ENCODE results near the gene SIGLEC7.
A peak's percentile ranks its signal among the peaks of the same experiment; 100 is the strongest.

The SIGLEC7 gene

DNA sequence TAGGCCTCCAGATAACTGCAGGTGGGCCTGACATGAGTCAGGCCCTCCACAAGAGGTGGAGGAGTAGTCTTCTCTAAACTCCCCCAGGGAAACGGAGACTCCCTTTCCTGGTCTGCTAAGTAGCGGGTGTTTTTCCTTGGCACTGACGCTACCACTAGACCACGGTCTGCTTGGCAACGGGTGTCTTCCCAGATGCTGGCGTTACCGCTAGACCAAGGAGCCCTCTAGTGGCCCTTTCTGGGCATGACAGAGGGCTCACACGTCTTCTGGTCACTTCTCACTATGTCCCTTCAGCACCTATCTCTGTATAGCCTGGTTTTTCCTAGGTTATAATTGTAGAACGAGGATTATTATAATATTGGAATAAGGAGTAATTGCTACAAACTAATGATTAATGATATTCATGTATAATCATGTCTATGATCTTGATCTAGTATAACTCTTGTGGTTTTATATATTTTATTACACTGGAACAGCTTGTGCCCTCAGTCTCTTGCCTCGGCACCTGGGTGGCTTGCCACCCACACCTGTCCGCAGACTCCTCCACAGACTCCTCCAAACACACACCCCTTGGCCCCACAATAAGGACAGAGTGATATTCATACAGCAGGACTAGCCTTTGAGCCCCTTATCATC, 27.3 kb downstream of the SIGLEC7 start:
- DNase-seq: peak; percentile 26

GRCh38 chr19:51172223-51172622, 30.1 kb downstream of the SIGLEC7 start:
- DNase-seq: no peak

DNA sequence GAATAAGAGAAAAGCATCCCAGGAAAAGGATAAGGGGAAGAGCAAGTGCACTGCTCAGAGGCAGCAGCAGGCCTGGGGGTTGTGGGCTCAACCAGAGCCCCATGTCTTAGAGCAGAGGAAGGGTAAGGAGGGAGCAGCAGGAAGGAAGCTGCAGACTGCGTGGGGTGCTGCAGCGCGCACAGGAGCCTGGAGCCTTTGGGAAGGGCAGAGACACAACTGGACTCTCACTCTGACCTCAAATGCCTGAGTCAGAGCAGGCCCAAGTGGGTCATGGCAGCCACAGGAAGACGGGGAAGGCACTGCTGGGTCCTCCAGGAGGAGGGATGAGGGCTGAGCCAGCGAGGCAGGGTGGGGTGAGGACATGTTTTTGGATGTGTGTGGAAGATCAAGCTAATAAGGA, 31.6 kb downstream of the SIGLEC7 start:
- DNase-seq: no peak

- no peak for DNase-seq
These were observed 37.2 kb downstream of the SIGLEC7 start for GRCh38 chr19:51179256-51179655.

GRCh38 chr19:51181377-51181912, 39.3 kb downstream of the SIGLEC7 start:
- DNase-seq: no peak

DNA sequence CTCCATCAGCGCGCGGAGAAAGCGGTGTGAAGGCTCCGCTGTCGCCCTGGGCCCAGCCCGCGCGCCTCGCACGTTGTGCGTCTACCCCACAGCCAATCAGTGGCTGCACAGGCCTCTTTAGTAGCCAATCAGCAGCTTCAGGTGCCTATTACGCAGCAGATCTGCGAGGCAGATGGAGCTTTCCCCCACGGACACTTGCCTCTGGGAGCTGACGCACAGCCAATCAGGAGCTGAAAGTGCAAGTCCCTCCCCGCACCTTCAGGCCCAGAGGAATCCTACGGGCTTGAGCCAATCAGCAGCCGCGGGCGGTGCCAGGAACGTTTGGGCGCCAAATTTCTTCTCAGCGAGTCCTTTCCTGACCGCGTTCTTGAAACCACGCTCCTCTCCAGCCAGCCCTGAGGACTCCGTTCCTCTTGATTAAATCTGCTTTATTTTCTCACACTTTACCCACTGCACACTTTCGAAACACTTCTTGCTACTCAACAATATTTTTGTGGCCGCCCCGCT, 39.9 kb downstream of the SIGLEC7 start:
- DNase-seq: no peak

- no peak for DNase-seq
These were observed 41.5 kb downstream of the SIGLEC7 start for GRCh38 chr19:51183629-51184028.

DNA sequence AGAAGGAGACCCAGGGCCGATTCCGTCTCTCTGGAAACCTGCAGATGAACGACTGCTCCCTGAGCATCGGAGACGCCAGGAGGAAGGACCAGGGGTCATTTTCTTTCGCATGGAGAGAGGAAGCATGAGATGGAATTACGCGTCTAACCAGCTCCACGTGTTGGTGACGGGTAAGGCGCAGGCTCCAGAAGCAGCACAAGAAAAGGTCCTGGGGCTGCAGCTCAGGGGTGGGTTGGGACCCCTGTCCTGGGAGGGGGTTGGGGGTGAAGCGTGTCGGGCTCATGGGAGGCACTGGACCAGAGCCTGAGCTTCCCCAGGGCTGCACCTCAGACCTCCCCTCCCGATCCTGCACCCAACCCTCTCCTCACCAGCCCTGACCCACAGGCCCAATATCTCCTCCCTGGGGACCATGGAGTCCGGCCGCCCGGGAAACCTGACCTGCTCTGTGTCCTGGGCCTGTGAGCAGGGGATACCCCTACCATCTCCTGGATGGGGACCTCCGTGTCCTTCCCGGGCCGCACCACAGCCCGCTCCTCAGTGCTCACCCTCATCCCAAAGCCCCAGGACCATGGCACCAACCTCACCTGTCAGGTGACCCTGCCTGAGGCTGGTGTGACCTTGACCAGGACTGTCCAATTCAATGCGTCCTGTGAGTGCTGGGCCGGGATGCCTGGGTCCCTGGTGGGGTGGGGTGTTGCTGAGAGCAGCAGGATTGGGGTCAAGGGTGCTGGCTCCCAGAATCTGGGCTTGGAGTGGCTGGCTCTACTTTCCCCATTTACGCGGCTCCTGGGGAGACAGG, 43.2 kb downstream of the SIGLEC7 start:
- DNase-seq: no peak

DNA sequence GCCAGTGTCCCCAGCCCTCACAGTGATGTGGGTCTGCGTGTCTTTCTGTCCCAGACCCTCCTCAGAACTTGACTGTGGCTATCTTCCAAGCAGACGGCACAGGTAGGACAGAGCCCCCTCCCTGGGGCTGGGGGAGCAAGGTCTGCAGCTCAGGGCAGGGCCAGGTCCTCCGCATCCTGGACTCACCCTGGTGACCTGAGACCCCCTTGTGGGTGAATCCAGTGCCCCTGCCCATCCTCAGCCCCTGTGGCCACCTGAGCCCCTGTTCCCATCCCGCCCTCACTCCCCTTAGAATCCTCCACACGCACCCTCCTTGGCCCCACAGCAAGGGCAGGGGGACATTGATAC, 43.7 kb downstream of the SIGLEC7 start:
- DNase-seq: no peak

DNA sequence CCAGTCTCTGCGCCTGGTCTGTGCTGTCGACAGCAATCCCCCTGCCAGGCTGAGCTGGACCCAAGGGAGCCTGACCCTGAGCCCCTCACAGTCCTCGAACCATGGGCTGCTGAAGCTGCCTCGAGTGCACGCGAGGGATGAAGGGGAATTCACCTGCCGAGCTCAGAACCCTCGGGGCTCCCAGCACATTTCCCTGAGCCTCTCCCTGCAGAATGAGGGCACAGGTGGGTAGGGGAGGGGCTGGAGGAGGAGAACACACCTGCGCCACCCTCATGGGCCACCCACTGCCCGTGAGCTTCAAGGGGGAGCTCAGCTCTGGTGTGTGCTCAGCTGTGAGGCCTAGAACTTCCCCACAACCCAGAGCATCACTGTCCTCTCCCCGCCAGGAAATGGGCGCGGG, 44.2 kb downstream of the SIGLEC7 start:
- no peak for DNase-seq

DNA sequence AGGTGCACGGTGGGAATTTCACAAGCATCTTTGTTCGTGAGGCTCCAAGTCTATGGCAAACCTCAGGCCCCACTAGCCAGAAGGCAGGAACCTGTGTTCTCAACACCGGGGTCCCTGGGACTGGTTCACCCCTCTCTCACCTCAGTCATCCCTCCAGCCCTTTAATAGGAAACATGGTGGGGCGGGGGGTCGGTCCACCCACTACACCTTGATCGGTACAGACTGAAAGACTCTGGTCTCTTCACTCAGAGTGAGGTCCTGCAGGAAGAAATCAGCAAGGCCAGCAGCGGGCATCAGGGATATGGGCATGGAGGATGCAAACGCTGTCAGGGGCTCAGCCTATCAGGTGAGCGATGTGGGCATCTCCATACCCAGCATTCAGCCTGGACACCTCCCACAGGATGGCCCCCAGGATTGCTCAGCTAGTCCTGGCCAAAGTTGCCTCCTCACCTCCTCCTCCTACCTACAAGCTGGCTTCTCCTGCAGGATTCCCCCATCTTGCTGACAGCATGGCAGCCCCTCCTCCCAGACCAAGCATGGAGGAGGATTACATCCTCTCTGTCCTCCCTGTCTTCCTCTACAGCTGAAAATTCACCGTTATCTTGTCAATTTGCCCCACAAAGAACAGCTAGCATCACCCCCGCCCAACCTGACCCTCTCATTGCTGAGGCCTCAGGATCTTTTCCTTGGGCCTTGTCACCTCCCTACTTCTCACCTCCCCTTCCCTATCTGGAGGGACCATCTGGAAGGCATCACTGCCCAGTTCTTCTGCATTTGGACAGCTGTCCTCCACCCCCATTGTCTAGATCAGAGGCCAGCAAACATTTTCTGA, 45.5 kb downstream of the SIGLEC7 start:
- DNase-seq: no peak

DNA sequence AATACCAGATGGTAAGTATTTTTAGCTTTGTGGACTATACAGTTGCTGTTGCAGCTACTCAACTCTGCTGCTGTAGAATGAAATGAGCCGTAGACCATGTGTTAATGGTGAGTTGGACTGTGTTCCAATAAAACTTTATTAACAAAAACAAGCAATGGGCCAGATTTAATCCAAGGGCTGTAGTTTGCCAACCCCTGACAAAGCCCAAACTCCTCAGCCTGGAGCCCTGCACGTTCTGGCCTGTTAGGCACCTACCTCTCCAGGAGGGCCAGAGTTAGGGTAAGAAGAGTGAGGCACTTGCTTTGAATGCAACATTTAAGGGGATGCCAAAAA, 46.1 kb downstream of the SIGLEC7 start:
- no peak for DNase-seq

DNA sequence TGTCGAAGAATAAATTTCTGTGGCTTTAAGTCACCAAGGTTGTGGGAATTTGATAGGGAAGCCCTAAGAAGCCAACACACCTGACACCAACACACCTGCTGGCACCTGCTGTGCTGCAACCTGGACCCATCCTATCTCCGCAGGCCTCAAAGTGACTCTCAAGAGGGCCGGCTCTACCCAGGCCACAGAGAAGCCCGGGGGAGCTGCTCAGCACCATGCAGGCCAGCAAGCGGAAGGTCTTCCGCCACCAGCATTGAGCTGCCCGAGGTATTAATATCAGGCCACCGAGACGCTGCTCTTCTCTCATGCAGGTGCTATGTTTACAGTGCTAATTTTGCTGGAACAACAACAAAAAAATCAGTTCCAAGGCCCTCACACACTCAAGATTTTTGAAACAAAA, 50.6 kb downstream of the SIGLEC7 start:
- DNase-seq: no peak

DNA sequence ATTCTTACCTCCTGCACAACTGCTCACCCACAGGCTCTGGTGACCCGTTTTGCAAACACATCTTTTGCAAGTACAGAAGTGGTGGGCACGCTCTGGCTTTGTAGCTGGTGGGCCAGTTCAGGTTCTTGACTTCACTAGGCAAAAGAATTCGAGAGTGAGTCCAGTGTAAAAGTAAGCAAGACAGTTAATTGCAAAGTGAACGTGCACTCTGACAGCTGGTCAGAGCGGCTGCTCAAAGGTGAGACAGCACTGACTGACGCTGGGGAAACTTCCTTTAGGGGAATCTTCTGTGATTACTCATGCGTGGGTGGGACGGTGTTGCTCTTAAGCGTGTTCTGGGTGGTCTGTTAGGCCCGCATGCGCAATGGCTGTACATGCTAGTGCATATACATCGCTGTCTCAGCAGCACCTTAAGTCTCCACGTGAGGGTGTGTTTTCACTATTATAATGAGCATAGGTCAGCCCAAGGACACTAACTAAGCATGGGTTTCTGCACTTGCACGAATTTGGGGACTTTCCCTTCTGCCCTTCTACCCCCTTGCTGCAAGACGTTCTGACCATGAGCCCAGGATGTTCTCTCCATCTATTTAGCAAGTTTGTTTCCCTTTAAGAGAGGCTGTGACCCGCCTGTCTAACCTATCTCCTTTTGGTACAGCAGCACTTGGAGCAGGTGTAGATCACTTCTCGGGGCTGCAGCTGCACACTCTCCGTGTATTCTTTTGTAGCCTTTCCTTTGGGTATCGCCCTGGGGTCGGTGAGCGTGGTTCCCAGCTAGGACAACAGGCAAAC, 52.6 kb downstream of the SIGLEC7 start:
- no peak for DNase-seq

DNA sequence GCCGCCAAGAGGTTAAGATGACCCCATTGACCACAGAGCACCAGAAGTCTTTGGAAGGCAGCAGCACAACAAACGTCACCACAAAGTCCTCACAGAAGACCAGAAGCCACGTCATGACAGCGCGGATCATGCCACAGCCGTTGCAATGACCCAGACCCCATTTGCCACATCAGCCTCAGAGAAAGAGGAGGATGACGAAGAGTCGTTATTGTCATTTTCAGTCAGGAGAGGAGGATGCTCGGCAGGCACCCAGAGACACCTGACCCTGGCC, 53.1 kb downstream of the SIGLEC7 start:
- no peak for DNase-seq

DNA sequence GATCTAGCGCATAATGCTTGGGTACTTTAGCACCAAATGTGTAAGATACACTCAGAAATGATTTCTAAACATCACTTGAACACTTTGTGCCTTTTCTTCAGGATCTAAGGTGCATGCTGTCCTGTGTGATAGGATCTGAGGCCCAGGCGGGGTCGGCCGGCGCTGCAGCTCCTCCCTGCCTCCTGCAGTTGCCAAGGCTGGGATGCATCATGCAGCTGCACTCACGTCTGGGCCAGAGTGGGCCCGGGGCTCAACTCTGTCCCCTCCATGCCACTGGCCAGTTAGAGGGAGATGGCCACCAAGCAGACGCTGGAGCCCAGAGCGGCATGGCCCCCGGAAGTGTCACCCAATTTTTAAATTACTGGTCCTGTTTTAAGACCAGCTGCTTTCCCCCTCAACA, 53.5 kb downstream of the SIGLEC7 start:
- no peak for DNase-seq

DNA sequence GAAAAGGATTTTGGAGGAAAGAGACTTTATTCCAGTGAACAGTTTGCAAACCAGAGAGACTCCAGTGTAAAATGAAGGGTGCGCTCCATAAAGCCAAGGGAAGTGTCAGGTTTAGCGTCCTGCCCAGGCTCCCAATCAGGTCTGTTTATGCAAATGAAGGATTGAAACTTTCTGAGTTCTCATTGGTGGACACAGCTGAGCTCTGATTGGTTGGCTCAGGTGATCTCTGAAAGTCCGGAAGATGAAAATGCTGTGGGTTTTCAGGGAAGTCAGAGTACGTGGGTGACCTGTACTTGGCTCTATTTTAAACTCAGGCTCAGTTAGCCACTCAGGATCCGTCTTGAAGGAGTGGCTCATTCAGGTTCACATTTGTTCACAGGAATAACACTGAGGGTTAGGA, 54.1 kb downstream of the SIGLEC7 start:
- no peak for DNase-seq

DNA sequence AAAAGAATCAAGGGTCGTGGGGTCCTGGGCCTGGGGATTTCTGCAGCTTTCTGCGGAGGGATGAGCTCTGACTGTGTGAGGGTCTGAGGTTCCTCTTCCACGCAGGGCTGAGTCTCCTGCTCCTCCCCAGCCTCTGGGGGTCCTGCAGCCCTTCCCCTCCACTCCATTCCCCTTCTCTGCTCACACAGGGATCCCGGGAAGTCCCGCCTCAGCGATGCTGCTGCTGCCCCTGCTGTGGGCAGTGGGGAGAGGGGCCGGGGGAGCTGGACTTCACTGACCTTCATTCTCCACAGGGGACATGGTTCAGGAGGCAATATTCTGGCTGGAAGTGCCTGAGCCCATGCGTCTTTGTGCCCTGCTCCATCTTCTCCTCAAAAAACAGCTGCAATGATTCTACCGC, 56.5 kb downstream of the SIGLEC7 start:
- DNase-seq: no peak

DNA sequence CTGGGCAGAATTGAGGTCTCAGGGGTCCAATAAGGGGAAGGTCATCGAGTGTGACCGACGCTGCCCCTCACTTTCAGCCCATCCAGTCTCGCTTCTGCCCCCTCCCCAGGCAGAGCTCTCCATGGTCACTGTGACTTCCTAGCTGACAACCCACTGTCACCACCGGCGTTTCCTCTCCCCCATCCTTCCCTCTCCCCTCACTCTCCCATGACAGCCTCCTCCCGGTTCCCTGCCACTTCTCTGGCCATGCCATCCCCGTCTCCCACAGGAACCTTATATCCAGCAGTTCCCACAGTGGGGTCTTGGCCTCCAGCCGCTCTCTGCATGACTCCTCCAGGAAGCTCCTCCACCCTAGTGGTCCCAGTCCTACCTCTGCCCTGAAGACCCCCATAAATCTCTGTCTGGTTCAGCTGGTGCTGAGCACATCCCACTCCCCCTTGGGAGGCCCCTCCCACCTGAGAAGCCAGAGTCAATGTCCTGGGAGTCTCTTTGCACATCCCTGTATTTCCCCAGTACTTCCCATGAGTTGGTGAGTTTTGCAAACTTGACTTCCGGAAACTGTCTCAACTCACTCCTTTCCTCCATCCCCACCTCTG, 58.1 kb downstream of the SIGLEC7 start:
- no peak for DNase-seq

- no peak for DNase-seq
These were observed 59.6 kb downstream of the SIGLEC7 start for GRCh38 chr19:51201712-51202111.

Data from right kidney (tissue), 1 donor.